LoVo (cell line): ENCODE measurements around the gene SNTG2.
"Not testable (repeated sequence)": the region's sequence is repeated elsewhere in the genome, so short reads cannot be mapped to it uniquely, and the experiment has no call there.

Source experiments
- DNase-seq: peaks from one replicate; pipeline ENCODE4 v3.0.0-alpha.2; 2016; ENCODE audit warnings: low spot score

Gene SNTG2

DNA sequence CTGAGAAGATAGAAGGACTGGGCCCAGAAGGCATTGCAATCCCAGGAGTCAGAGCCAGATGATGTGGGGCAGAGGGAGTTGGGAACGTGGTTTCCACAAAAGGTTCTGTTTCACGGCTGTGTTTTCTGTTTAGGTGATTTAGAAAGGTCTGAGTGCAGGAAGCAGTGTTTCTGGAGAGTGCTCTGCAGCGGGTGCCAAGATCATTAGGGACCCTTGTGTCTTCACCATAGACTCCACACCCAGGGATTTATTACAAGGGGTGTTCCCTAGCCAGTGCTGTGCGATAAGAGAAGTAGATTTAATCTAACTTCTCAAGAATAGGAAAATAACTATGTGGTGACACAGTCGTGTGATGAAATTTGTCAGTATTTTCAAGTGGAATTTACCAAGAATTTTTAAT, 241.5 kb downstream of the SNTG2 start:
- DNase-seq, result no peak

DNA sequence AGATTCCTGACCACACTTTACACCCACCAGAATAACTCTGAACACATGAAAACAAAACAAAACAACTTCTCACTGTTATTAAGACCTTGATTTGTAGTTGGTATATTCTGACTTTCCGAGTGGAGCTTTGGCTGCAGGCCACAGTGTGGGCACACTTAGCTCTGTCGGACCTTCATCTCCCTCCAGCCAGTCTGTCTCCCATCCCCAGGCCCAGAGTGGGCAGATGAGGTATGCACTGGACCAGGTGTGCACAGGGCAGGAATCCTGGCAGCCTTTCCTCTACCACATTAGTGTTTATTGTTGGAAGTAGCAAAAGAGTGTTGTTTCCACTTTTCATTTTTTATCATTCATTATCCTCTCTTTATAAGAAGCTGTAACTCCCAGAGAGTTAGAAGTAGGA, 243.2 kb downstream of the SNTG2 start:
- no peak for DNase-seq

DNA sequence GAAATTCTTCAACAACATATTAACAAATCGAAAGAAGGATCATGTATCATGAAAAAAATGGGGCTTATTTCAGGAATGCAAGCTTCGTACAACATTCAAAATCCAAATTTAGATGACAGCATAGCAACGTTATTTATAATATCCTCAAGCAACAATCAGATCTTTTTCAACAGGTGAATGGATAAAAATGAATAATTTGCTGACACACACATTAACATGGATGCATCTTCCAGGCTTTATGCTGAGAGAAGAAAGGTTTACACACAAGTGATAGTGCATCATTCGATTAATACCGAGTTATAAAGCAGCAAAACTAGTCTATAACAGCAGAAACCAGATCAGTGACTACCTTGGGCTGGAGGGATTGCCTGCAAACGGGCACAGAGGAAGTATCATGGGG, 253.1 kb downstream of the SNTG2 start:
- no peak for DNase-seq

DNA sequence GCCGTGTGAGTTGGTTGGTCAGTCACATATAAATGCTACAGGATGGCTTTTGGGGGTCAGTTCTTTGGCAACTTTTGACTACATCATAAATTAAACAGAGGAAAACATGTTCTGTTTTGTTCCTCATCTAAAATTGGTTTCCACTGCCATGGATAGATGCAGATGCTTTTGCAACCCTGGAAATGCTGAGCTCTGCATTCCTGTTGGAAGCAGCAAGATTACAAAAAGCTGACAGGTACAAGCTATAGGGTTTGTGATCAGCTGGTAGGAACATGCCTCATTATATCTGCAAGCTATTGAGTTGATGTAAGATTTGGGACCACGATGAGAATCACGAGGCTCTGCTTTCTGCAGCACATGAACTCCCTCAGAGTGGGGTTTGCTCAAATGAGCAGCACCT, 255.2 kb downstream of the SNTG2 start:
- no peak for DNase-seq

DNA sequence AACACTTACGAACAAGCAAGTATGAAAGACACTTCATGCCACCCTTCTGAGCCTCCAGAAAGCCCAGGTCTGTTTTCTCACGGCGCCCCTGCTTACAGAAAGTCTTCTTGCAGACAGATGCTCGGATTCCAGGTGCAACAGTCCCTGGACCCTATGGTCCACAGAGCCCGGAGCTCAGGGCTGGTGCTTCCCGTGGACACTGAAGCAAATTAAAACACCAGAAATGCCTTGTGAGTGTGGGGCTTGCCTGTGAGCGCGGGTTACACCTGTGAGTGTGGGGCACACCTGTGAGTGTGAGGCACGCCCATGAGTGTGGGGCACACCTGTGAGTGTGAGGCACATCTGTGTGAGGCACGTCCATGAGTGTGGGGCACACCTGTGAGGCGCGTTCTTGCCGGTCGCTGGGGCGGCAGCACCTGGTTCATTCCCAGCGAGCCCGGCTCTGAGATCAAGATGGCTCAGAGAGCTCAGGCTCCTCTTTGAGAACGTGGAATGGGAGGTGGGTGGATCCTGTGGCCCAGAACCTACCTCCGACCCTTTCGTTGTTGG, 257.4 kb downstream of the SNTG2 start:
- DNase-seq, result no peak

DNA sequence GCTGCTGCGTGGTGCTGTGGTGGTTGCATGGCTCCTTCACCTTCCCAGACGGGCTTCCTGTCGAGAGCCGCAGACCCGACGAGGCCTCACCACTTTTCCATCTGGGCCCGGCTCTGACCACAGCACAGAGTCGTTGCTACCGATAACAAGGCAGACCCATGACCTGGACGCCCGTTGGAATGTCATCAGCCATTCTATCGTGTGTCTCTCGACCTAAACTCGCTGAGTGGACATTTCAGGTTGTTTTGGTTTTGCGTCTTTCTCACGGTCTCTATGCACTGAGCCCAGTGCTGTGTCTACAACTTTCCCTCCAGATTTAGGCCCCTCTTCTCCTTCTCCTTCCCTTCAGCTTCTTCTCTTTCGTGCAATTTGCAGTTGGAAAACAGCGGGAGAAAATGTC, 257.9 kb downstream of the SNTG2 start:
- no peak for DNase-seq

DNA sequence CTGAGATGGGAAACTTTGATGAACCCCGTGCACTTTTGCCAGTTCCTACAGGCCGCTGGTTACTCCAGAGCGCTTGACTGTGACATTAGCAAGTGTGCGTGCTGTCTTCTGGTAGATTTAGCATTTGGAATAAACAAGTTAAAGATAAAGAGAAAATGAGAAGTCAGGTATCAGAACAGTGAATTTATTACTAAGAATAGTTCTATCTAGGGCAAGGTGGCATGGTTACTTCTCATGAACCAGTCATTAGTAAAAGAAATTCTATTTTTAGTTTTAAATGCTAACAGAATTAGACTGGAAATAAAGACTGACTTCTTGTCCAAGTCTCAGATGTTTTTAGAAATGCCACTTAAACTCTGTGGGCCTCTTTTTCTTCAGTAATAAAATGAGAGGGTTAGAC, 258.6 kb downstream of the SNTG2 start:
- no peak for DNase-seq

DNA sequence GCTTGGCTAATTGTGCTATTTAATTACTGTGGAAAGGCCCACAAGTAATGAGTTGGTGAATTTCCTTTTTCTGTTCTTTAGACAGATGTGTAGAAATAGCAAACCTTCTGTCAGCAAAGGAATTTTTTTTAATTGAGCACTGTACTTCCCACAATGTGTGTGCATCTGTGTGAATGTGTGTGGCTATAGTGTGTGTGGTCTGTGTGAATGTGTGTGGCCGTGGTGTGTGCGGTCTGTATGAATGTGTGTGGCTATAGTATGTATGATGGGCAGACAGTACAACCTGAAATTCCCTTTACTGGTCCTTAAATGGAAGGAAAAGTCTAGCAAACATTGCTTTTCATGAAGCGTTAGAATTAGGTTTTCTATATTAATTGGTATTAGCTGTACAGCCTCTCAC, 259.1 kb downstream of the SNTG2 start:
- DNase-seq, result no peak

DNA sequence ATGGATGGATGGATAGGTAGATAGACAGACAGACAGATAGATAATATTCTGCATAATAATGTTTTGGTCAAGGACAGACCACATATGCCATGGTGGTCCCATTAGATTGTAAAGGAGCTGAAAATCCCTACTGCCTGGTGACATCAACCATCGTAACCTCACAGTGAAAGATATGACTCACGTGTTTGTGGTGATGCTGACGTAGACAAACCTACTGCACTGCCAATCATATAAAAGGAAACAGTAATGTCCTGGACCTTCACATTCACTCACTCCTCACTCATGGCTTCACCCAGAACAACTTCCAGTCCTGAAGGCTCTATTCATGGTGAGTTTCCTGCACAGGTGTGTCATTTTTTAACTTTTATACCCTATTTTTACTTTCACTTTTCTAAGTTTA, 259.7 kb downstream of the SNTG2 start:
- DNase-seq, result no peak

DNA sequence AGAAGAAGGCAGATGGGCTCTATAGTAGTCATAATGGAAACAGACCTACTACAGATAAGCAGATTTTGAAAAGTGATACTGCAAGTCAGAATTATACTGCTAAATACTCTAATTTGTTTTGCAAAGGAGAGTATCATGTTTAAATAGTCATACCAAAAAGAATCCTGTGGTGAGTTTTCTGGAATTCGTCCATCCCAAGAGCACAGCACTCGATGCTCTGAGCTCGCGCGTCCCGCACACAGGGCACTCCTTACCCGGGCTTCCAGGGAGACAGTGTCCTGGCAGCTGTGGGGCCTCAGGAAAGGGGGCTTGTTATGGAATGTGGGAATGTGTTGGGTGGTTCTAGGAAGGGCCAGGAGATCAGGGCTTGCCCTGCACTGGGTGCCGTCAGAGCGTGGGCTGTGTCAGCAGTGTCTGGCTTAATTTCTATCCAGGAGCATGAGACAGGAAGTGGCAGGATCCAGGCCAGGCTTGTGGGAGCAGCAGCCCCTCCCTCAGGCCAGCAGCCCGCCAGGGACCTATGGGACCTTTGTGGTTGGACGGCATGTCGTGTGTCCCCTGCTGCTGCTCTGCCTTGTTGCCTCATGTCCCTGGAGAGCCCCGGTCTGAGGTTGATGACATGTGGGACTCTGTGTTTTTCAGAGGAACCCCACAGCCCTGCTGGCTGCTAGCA, 269.4 kb downstream of the SNTG2 start:
- no peak for DNase-seq

DNA sequence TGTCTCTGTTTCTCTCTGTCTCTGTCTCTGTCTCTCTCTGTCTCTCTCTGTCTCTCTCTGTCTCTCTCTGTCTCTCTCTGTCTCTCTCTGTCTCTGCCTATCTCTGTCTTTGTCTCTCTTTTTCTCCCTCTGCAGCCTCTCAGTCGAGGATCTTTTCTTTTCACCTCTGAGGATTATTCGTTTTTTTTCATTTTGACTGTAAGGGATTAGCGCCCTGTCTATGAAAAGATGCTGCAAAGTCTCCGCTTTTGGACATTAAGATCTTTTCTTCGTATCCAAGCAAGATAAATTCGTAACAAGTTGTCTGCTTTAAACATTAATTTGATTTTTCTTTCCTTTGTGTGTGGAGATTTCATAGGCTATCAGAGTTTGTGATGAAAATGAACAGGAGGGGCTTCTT, 271.4 kb downstream of the SNTG2 start:
- DNase-seq, result no peak

DNA sequence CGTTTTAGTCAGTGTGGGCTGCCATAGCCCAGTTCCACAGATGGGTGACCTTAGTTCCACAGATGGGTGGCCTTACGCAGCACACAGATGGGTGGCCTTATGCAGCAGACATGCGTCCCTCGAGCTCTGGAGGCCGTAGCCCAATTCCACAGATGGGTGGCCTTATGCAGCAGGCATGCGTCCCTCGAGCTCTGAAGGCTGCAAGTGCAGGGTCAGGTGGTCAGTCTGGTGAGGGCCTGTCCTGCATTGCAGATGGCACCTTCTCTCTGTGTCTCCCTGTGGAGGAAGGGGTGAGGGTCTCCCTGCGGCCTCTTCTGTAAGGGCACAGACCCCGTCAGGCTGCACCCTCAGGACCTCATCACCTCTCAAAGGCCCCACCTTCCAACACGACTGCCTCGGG, 273.1 kb downstream of the SNTG2 start:
- no peak for DNase-seq

DNA sequence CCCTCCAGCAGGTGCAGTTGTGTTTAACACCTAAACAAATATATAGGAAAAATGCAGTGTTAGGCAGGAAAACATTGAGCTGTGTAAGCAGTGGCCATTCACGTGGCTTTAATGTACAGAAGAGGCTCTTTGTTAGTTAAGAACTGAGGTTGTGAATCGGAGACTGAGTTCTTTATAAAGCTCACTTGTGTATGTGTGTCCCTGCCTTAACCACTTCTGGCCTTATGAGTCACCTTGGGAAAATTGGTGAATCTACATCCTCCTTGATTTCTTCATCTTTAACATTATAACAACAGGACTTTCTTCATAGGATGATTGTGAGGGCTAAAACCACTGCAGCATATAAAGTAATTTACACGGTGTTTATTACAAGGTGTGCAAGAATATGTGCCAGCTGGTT, 274.3 kb downstream of the SNTG2 start:
- DNase-seq, result no peak

DNA sequence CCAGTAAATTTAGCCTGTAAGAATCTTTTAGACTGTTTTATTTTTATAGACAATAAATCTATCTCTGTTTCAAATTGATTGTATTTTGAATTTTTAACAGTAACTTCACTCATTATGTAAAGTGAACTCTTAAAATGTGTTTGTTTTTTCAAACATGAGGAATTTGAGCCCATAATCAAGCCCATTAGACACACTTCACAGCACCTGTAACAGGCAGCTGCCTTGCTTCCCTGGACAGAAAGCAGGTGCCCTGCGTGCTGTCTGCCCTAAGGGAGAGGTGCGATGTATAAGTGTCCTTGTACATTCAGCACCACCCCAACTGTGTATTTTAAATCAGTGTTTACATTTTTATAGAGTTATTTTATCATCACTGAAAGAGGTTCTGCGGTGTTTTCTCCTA, 276.1 kb downstream of the SNTG2 start:
- no peak for DNase-seq

DNA sequence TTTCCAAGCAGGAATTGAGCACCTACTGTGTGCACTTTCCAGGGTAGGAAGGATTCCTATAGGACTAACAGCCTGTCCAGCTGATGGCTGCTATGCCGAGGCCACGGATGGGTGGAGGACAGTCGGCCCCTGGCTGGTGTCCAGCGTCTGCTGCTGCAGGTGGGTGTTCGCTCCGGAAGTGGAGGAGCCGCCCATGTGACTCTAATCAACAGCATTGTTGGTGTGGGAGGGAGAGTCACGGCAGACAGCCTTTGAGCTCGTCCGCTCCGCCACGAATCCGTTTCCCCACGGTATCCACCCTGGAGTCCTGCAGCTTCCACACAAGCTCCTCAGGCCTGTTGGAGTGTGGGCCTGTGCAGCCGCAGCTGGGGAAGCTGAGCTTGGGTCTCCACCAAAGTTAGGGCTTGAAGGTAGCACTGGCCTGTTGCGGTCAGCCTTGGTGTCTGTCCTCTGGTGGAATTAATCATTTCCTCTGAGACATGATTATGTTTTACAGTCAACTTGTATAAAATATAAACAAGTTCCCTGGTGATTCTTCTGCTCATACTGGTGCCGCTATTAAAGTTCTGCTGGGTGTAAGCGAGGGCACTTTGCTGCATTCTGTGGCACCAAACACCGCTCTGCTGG, 276.7 kb downstream of the SNTG2 start:
- no peak for DNase-seq

DNA sequence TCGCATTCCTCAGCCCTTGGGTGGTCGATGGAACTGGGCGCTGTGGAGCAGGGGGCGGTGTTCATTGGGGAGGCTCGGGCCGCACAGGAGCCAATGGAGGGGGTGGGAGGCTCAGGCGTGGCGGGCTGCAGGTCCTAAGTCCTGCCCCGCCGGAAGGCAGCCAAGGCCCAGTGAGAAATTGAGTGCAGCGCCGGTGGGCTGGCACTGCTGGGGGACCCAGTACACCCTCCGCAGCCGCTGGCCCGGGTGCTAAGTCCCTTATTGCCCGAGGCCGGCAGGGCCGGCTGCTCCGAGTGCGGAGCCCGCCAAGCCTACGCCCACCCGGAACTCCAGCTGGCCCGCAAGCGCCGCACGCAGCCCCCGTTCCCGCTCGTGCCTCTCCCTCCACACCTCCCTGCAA, 278.9 kb downstream of the SNTG2 start:
- DNase-seq, result not testable (repeated sequence)

DNA sequence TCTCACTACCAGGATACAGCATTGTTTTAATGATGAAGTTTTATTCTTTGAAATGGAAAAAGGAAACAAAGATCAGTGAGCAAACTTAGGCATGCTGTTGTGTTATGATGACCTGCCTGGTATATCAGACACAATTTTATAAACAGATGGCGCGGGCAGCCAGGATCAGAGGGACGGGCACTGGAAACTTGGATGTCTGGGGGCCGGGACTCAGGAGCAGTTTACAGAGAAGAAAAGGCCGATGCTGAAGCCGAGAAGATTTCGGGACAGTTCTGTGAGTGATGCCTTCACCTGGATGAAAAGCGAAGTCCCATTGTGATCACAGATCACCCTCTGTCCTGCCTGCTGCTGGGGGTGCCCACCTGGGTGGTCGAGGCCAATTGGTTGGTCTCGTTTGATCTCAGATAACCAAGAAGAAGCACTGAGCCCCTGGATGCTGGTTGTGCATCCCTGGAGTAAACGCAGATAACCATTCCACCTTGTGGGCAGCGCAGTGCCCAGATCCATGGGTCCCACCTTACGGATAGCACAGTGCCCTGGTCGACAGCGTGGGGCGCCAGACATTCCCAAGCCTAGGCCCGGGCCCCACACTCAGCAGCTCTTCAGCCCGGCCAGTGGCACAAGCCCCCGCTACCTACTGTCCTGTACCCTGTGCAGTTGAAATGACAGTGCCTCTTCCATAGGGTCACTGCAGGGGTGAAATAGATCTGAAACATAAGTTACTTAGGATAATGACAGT, 279.7 kb downstream of the SNTG2 start:
- no peak for DNase-seq

DNA sequence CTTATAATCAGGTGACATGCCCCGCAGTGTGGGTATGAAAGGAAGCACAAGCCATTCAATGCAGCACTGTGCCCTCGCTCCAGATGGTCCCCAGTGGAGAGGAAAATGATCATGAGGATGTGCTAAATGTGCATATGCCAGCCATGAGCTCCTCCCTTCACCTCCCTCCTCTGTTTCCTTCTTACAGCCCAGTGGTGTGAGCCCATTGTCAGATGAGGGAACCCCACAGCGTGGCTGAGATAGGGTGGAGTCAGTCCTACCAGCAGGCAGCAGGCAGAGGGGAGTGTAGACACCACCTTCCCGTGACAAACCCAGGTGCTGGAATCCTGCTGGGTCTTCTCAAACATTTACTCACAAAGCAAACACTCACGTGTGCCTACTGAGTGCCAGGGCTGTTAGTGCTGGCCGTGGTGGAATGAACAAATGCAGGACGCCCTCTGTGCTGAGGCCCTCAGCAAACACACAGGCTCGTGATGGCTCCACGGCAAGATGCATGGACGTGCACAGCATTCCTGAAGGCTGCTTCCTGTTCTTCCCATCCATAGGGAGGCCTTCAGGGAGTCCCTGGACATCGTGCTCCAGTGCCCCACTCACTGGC, 280.9 kb downstream of the SNTG2 start:
- no peak for DNase-seq

DNA sequence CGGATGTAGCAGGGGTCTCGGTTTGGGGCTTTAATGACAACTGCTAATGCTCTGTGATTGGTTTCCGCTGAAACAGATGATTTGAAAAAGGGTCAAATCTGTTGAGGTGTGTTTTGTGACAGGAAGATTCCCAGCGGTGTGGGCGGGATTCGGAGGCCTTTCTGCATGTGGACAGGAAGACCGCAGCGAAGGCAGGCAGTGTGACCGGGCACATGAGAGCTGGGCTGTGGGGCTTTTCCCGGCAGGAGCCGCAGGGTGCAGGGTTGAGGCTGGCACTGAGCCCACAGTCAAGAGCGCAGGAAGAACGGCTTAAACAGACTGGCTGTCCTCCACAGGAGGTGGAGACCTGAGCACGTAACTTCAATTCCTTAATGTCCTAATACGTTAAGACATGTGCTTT, 282.6 kb downstream of the SNTG2 start:
- no peak for DNase-seq

DNA sequence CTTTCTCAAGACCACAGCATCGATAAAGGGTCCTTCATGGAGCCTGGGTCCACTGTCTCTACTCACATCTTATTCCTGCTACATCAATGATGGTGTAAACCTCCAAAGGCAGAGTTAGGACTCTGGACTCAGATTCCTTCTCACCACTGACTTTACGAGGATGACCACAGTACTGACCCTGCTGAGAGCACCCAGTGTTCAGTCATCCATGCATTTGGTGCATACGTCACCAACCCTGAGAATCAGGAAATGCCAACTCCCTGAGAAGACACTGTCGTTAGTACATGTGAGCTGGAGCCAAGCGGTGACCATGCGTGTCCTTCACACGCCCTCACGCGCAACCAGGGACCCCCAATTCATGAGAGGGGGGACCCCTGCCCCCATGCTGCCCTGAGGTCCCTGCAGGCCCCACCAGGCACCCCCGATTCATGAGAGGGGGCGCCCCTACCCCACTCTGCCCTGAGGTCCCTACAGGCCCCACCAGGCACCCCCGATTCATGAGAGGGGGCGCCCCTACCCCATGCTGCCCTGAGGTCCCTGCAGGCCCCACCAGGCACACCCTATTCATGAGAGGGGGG, 284.2 kb downstream of the SNTG2 start:
- no peak for DNase-seq

DNA sequence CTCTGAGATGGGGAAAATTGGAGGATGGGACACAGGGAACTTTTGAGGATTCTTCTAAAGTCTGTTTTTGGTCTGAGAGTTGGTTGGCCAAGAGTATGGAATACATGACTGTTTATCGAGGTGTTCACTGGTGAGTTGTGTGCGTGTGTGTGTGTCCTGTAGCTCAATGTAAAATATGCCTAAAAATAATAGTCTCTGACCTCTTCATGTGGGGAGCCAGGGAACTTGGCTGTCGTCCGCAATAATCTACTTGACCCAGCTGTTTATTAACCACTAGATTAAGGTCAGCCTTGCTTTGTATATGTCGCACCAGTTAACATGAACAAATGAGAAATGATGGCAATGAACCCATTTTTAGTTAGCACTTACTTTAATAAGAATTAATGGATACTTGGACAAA, 285.2 kb downstream of the SNTG2 start:
- no peak for DNase-seq

DNA sequence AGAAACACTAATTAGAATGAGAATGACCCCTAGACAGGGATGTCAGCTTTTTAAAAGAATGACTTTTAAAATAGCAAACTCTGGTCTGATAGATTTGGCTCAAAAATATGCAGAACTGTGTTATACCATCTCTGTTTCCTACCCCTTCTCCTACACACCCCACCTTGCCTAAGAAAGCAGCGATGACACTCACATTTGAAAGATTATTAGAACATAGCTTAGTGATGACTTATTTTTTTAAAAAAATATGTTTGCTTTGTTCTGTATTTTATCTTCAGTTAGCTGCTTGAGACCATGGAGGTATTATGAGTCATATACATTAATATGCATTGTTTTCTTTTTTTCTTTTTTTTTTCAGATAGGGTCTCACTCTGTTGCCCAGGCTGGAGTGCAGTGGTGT, 286.0 kb downstream of the SNTG2 start:
- no peak for DNase-seq

DNA sequence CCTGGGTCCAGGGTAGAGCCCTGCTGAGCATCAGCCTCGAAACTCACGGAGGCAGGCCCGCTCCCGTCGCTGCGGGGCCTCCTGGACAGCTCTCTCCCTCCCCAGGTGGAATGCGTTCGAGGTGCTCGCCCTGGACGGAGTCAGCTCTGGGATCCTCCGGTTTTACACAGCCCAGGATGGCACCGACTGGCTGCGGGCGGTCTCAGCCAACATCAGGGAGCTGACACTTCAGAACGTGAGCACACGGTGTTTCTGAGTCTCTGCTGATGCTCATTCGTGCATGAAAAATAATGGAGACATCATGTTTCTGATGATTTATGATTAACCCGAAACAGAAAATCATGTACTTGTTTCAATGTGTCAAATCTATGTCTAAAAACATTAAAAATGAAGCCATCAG, 287.1 kb downstream of the SNTG2 start:
- DNase-seq, result no peak
